Stimulated activated CD8-positive, alpha-beta memory T cell treated with anti-CD3 and anti-CD28 coated beads, Interleukin-15, amount 100 ng/mL, for 24 hours (primary cell): ENCODE measurements around the gene CDH6.

Experiments
- DNase-seq: peaks from one replicate; pipeline ENCODE4 v3.0.0-alpha.2; 2020; ENCODE audit warnings: low read depth

Gene CDH6

DNA sequence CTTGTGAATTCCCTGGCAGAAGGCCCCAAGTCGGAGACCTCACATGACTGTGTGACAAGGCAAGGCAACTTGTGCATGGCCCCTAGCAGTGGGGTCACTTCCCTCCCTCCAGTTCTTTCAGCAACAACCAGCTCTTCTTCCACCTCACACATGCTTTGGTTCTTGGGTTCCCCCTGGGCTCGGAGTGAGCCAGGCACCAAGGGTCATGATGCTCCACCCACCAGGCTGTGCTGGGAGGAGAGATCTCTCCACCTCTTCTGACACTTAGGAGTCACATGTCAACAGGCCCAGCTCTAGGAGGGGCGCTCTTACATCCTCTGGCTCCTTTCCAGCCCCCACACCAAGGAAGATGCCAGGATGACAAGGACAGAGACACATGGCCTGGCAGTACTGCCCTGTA is 56.7 kb downstream of the CDH6 start:
- no peak for DNase-seq

DNA sequence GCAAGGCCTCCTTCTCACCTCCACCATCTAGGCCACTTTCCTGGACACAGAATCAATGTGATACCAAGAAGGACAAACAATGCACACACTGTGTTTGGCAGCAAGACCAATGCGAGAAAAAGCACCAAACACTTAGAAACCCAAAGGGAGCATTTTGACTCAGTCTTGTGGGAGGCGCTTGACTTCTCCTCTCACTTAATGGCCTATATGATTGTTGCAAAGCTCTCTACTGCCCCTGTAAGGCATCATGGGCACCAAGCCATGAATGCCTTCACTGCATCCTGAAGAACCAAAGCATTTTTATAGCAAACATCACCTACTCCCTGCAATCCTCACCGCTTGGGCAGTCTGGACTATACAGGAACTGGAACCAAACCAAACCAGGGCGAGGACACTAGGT is 57.5 kb downstream of the CDH6 start:
- no peak for DNase-seq

DNA sequence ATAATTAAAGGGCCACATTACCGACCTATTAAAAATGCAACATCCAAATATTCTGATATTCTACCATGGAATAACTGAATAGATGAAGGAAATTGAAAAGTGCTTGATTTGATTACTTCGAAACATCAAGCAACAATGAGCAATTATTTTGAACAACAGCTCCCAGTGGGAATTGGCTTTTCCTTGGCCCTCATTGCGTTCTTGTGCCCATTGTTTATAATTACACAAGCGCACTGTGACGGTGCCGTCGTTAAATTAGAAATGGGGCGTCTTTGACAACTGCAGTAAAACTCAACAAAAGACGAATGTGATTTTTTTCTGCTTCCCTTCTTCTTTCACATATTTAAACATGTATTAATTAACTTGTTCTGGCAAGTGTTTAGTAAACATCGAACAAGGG is 61.6 kb downstream of the CDH6 start:
- no peak for DNase-seq

DNA sequence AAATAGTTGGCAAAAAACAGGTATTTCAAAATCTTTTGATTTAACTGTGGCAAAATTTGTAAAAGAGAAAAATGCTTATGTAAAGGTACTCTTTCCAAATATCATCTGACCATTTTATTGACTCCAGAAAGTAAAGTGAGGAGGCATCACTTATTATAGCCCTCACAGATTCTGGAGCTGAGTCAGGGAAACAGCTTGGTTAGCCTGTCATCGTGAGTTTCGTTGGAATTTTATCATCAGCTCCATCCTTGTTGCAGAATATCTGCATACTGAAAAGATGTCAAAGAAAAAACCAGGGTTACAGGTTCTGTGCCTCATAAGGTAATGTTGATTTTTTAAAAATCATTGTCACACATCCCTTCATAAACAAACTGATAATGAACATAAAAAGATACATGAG is 74.8 kb downstream of the CDH6 start:
- DNase-seq = no peak

DNA sequence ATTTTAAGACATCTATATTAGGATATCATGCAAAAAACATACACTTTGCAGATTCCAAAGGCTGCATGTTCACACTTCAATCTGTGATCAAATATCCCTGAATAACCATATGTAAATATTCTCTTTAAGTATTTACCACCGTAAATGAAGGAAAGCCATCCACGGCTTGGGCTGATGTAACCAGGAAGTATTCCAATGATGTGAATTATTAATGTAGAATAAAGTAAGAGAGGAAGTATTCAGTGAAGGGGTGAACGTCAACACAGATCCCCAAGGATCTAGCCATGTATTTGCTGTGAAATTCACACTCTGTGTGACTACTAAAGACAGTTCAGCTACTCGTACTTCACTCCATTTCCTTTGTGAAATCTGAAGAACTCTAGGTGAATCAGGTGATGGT is 75.2 kb downstream of the CDH6 start:
- no peak for DNase-seq

DNA sequence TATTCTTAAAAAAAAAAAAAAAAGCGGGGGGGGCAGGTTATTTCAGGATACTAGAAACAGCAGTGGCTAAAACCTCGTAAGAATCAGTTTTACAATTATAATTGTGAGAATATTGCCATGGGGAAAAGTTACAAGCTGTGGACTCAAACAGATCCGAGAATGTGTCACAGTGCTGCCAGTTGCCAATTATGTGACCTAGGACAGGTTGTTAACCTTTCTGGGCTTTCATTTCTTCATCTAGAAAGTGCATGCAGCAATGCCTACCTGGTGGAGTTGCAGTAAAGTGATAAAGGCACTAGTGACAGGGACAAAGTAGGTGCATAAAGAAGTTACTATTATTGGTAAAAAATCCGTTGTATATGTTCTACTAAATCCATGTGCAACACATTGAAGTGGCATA is 75.8 kb downstream of the CDH6 start:
- no peak for DNase-seq

DNA sequence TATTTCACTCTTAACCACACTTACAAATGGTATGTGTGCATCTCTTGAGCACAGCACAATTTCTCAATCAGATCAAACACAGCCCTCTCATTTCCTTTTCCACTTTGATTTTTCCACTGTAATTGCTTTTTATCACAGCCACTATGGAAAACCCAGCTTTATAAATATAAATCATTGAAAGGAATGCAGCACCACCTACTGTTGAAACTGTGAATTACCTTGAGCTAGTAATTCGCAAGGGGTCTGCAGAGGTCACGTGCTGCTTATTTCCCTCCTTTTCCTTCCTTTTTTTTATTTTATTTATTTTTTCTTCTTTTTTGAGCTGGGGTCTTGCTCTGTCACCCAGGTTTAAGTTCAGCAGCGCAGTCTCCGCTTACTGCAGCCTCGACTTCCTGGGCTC is 76.9 kb downstream of the CDH6 start:
- DNase-seq = no peak

DNA sequence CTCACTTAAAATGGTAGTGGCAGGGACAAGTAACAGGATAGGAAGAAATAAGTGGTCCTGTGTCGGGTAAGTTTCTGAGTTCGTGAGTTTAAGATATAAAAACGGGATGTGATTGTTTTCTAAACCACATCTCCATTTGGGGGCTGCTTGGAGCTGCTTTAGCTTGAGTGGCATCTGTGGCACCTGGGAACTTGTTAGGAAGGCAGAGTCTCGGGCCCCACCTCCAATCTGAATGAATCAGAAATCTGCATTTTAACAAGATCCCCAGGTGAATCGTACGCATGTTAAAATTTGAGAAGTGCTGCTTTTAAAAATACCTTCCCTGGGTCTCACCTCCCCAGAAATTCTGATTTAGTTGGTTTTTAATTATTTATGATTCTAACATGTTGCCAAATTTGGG is 78.1 kb downstream of the CDH6 start:
- DNase-seq = no peak

DNA sequence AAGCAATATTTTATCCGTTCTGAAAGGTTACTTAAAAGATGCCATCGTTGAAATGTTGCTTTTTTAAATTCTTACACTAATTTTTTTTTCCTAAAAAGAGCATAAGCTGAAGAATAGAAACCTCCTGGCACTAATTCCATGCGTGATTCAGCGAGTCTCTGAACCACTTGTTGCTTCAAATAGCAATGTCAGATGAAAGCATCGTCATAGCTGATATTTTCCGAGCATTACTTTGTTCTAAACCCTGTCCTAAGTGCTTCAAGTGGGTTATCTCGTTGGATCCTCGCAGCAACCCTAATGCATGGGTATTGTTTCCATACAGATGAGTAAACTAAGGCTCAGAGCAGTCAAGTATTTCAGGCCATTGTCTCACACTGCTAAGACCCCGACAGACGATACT is 79.7 kb downstream of the CDH6 start:
- no peak for DNase-seq

DNA sequence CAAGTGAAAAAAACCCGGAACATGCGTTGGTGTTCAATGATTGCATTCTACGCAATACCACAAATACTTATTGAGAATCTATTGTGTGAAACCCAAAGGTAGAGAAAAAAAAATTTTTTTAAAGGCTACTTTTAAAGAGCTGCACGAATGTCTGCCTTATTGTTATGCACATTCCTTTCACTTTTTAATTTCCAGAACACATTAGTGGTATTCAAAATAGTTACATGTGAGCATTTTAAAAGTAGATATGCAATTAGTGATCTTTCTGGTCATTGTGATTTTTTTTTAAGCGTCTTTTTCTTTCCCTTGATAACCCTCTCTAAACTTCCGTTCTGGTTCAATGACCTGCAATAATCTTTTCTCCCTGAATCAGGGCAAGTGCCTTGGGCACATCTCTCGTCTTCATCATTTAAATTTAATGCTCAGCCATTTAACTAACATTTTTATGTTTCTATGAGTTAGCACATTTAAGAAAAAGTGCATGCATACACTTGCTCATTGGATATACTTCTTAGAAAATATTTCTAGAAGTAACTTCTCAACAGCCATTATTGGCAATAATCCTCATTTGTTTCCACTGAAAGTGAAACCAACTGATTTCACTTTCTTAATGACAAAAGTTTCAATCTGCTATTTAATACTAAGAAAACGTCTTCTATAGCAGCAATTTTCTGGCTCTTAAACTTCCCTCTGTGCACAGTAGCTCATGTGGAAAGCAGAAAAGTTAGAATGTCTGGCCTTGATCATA is 80.3 kb downstream of the CDH6 start:
- no peak for DNase-seq

DNA sequence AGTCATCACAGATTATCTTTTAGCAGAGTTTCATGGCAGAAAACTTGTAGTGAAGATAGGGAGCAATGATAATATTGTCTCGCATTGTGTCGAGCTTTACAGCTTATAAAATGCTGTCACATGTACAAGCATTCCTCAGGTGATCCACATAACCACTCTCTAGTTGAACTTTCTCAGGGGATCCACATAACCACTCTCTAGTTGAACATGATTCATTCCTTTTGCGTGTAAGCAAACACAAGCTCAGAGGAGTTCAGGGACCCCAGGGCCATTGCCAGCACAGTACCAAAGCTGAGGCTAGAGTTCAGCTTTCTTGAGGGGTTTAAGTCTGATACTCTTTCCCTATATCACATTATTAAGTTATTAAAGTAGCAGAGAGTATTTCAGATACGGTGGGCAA is 86.7 kb downstream of the CDH6 start:
- no peak for DNase-seq

DNA sequence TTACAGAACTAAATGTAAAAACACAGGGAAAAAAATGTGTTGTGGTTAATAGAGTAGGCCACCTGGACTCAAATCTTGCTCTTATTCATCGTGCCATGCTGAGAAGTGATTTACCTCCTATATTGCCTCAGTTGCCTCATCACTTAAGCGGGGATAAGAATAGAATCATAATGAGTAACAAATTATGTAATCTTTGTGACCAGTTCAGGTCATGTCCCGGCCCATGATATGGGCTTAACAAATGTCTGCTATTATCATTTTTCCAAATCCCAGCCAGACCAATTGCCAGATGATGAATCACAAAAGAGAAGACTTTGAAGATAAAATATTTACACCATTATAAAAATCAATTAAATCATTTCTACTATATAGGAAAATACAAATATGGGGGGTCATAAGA is 89.8 kb downstream of the CDH6 start:
- DNase-seq = no peak

DNA sequence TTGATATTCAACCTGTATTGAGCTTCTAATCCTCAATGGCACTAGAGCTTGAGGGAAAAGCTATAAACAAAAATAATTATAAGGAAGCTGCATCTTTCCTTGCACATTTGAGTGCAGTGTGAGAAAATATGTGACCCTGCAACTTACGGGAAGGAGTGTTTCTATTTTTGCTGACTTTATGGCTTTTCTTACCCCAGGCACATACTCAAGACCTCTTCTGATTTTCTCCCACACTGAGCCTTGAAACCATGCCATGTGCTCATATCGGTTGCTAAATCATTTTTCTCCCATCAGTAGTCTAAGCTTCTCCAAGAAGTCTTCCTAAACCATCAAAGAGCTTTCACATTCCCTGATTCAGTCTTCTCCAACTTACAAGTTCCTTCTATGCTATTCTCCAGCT is 91.5 kb downstream of the CDH6 start:
- no peak for DNase-seq

DNA sequence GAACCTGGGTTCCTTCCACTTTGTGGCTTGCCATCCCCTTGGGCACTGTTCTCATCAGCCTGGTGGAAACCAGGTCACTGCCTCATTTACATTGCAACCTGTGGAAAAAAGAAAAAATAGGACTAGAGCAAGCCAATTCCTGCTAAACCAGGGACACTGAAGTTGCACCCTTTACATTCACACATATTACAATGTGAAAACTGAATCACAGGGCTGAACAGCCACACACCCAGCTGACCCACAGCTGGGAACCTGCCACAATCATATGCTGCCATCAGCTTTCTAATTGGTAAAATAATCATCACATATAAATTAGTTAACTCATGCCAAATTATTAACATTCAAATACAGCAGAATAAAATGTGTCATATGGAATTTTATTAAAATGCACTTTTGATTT is 94.5 kb downstream of the CDH6 start:
- no peak for DNase-seq

DNA sequence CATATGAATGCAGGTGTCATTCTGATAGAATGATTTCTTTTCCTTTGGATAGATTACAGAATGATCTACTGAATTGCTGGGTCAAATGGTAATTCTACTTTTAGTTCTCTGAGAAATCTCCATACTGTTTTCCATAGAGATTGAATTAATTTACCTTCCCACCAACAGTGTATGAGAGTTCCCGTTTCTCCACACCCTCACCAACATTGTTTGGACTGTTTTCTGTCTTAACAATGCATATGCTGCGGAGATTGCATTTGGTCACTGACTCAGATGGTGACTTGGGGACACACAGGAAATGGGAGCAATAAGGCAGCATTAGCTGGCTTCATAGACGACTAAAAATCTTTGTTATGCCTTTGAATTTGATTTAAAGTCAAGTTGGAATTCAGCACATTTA is 95.9 kb downstream of the CDH6 start:
- DNase-seq = no peak

DNA sequence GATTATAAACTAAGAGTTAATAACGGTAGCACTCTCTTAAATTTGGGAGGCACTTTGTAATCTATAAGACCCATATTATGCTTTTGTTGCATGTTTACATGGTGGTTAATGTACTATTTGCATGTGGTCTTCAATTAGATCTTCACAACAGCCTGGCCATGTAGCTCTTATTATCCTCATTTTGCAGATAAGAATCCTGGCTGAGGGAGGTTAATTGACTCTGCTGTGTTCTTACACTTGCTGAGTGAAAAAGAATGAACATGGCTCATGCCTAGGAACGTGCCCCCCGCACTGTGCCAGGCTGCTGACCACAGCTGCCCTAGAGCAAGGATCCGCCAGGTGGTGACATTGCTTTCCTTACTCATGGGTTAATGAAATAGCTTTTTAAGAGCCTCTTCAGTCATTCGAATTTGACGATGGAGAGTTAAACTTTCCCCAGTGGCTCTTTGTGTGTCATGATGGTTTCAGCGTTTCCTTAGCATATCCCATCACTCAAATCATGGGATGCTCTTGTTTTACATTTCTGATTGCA is 97.9 kb downstream of the CDH6 start:
- DNase-seq = no peak

DNA sequence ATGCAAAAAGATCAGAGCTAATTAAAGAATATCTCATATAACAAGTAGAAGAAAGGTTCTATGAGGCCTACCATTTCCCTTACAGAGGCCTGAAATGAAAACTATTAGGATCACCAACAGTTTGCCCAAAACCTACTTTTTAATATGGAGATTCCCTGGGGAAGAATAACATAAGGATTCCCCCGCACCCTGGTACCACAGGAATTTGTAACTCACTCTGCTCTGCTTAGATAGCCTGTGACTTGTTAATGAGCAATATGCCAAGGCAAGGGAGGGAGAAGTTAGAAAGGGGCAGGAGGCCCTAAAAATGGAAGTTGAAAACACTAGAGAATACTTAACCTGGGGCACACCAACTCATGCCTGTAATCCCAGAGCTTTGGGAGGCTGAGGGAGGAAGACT is 107.0 kb downstream of the CDH6 start:
- DNase-seq = no peak

DNA sequence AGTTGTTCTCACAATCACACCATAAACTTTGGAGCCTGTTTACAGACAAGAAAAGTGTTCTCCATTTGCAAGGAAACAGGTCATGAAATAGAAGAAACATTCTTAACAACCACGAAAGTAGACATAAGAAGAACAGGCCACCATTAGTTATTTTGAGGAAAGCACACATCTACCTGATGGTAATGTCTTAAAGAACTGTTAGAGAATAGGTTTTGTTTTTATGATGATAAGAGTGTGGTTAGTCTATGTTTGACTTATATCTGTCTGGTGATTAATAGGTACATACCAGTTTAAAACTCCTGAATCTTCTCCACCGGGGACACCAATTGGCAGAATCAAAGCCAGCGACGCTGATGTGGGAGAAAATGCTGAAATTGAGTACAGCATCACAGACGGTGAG is 108.3 kb downstream of the CDH6 start:
- no peak for DNase-seq

DNA sequence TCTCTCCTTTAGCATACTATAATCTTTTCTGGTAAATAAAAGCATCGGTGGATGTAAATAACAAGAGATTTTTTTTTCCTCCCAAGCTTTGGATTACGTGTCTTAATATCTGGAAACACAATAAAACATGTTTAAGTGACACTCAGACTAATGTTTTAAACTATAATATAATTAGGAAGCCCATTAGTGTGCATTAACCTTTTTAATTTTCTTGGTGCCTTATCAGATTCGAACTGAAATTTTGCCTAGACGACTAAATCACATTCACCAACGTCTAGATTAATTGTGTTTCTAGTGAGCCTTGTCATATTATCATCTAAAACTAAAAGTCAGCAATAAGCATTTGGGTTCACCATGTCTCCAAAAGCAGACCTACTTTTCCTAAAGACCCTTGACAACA is 110.2 kb downstream of the CDH6 start:
- no peak for DNase-seq

DNA sequence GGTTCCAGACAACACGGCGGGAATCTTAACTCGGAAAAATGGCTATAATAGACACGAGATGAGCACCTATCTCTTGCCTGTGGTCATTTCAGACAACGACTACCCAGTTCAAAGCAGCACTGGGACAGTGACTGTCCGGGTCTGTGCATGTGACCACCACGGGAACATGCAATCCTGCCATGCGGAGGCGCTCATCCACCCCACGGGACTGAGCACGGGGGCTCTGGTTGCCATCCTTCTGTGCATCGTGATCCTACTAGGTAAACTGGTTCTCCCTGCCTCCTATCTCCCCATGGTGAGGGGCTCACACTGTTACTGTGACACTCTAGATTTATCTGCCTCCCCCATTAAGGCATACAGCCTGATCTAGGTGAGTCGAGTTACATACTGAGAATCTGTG is 124.2 kb downstream of the CDH6 start:
- no peak for DNase-seq

DNA sequence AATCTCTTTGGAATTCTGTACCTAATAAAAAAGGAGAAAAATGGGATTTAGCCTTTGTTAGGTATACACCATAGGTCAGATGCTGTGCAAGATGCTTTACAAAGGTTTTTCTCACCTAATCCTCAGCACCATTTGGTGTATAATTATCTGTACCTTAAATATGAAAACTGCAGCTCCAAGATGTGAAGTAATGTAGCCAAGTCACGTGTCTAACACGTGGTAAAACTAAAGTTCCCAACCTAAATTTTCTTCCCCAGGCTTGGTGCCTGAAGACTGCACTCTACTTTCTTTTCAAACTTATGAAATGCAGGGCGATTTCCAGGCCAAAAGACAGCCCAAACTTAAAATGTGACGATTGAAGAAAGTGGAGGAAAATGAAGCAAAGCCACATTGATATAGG is 125.8 kb downstream of the CDH6 start:
- DNase-seq = no peak

DNA sequence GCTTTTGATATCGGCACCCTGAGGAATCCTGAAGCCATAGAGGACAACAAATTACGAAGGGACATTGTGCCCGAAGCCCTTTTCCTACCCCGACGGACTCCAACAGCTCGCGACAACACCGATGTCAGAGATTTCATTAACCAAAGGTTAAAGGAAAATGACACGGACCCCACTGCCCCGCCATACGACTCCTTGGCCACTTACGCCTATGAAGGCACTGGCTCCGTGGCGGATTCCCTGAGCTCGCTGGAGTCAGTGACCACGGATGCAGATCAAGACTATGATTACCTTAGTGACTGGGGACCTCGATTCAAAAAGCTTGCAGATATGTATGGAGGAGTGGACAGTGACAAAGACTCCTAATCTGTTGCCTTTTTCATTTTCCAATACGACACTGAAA is 129.5 kb downstream of the CDH6 start:
- DNase-seq = no peak

DNA sequence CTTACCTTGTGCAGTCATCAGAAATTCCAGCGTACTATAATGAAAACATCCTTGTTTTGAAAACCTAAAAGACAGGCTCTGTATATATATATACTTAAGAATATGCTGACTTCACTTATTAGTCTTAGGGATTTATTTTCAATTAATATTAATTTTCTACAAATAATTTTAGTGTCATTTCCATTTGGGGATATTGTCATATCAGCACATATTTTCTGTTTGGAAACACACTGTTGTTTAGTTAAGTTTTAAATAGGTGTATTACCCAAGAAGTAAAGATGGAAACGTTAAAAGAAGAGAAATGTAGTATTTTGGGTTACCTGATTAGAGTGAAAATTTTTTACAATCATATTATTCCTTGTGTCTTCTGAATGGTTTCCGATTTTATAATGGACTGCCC is 131.4 kb downstream of the CDH6 start:
- no peak for DNase-seq

DNA sequence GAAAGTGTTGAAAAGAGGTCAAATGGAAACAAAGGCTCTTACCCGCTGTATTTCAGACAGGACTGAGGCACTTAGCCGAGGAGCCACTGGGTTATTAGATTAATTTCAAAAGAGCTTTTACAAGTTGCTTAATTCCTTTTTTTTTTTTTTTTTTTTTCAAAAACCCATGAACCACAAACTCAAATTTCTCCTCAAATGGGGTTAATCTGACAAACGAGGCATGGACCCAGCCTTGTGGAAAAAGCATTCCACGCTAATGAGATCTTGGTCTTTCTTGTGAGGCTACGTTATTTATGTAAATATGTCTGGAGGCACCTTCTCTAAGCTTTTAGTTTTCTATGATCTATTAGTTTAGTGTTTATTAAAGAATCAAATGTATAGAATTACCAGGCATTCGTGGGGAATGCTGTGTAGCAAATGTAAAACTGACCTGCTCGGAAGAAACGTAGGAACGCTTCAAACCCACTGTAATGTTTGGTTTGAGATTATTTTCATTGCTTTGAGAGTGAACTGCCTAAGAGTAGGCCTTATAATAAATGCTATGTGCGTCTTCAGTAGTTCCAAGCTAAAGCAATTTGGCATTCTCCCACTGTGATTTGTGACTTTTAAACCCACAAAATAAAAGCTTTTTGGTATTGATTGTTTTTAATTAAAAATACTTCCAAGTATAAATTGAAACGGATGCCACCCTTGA is 134.7 kb downstream of the CDH6 start:
- no peak for DNase-seq
